ENCODE measurements around the gene PRAMEF5.
"Not testable (repeated sequence)": the region's sequence is repeated elsewhere in the genome, so short reads cannot be mapped to it uniquely, and the experiment has no call there.

DNA sequence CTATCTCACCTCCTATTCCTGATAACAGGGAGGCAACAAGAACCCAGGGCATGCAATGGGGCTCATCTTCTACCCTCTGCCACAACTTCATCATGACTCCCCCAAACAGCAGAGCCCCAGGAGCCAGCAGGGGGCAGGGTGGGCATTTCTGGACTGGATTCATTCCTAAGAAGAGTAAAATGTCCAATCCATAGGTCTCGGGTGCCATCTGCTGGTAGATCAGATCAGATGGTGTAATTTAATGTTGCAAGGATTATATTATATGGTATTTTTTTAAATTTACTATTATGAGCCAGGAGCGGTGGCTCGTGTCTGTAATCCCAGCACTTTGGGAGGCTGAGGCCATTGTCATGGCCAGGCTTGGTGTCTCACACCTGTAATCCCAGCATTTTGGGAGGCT, 11.1 kb downstream of the PRAMEF5 start:
- TF ChIP-seq CTCF, POLR2A (IDR thresholded peaks at IDR 0.05): not testable (repeated sequence)

Data from lower leg skin (tissue), 3 donors.